ENCODE data around the gene CHSY3.

DNA sequence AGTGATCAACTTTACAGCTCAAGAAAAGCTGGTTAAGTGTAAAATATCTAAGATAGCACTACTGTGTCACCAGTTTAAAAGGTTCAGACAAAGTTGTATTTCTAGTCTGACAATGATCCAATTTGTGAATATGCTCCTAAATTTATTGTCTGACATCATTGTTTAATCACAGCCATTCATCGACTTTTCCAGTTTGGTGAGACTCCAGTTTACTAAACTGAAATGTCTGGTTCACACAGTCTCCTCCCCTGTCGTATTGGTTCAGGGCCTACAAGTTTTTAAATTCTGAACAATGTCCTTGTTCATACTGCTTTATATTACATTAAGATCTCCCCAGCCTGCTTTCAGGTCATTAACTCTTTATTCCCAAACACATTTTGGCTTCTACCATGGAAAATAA, 161.4 kb downstream of the CHSY3 start:
- TF ChIP-seq POLR2AphosphoS5 (IDR thresholded peaks at IDR 0.05) (no peak), EP300 (conservative IDR thresholded peaks at IDR 0.05; ENCODE audit: poor library complexity, severe bottlenecking) (no peak)
- TF ChIP-seq, protein P1, sequence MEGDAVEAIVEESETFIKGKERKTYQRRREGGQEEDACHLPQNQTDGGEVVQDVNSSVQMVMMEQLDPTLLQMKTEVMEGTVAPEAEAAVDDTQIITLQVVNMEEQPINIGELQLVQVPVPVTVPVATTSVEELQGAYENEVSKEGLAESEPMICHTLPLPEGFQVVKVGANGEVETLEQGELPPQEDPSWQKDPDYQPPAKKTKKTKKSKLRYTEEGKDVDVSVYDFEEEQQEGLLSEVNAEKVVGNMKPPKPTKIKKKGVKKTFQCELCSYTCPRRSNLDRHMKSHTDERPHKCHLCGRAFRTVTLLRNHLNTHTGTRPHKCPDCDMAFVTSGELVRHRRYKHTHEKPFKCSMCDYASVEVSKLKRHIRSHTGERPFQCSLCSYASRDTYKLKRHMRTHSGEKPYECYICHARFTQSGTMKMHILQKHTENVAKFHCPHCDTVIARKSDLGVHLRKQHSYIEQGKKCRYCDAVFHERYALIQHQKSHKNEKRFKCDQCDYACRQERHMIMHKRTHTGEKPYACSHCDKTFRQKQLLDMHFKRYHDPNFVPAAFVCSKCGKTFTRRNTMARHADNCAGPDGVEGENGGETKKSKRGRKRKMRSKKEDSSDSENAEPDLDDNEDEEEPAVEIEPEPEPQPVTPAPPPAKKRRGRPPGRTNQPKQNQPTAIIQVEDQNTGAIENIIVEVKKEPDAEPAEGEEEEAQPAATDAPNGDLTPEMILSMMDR (IDR thresholded peaks at IDR 0.05; ENCODE audit: poor library complexity, severe bottlenecking): no peak
- TF ChIP-seq, protein P2, sequence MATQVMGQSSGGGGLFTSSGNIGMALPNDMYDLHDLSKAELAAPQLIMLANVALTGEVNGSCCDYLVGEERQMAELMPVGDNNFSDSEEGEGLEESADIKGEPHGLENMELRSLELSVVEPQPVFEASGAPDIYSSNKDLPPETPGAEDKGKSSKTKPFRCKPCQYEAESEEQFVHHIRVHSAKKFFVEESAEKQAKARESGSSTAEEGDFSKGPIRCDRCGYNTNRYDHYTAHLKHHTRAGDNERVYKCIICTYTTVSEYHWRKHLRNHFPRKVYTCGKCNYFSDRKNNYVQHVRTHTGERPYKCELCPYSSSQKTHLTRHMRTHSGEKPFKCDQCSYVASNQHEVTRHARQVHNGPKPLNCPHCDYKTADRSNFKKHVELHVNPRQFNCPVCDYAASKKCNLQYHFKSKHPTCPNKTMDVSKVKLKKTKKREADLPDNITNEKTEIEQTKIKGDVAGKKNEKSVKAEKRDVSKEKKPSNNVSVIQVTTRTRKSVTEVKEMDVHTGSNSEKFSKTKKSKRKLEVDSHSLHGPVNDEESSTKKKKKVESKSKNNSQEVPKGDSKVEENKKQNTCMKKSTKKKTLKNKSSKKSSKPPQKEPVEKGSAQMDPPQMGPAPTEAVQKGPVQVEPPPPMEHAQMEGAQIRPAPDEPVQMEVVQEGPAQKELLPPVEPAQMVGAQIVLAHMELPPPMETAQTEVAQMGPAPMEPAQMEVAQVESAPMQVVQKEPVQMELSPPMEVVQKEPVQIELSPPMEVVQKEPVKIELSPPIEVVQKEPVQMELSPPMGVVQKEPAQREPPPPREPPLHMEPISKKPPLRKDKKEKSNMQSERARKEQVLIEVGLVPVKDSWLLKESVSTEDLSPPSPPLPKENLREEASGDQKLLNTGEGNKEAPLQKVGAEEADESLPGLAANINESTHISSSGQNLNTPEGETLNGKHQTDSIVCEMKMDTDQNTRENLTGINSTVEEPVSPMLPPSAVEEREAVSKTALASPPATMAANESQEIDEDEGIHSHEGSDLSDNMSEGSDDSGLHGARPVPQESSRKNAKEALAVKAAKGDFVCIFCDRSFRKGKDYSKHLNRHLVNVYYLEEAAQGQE (IDR thresholded peaks at IDR 0.05; ENCODE audit: borderline replicate concordance): no peak

Data from neural cell (in vitro differentiated cells).